HepG2 (cell line): ENCODE measurements around the gene LIMS2. TPM values are rescaled to one million over a fixed set of nuclear protein-coding genes. Genes with fewer than 3 reads are reported as not detected.
A peak's percentile ranks its signal among the peaks of the same experiment; 100 is the strongest.

Experiments used
- ATAC-seq: fragments of 200-7000 bp; cut with Tn5 transposase; 3 replicates; pipeline ENCODE4 v1.9.1; 2020; ENCODE audit warnings: mild to moderate bottlenecking, moderate library complexity
- BruUV-seq: library from RNA; stranded (reverse); fragments of 400-500 nt; replicated peaks from 2 replicates; lab custom pipeline; 2021; lab: Mats Ljungman, UMichigan
- CTCF ChIA-PET: fragments of 300-600 bp; formaldehyde crosslinking; extraction: SDS; loops from one replicate; lab custom pipeline; 2021; ENCODE audit warnings: low total read pairs, inconsistent platforms, low intra/inter-chr PET ratio; lab: Yijun Ruan, JAX
- POLR2A ChIA-PET: fragments of 350-600 bp; sonication (Branson Sonifier 250); formaldehyde crosslinking; loops from one replicate; lab custom pipeline; 2020; ENCODE audit warnings: antibody characterized with exemption, inconsistent platforms; lab: Yijun Ruan, JAX
- DNase-seq: peaks from one replicate; pipeline ENCODE4 v3.0.0-alpha.2; 2015; ENCODE audit warnings: low spot score
- FAIRE-seq: peaks from 3 replicates; lab custom pipeline; 2011; peaks lifted over from hg19 to GRCh38; lab: Jason Lieb, UNC
- H2AFZ ChIP-seq: one replicate; pipeline ENCODE4 v1.6.1; 2011; ENCODE audit warnings: low read length, inconsistent platforms
- H3K27ac ChIP-seq: fragments of 300-600 bp; 3 replicates; pipeline ENCODE4 v1.8.0; 2011; ENCODE audit warnings: mixed run types, mild to moderate bottlenecking, mixed read lengths, low read length, inconsistent platforms; ENCODE audit not compliant: insufficient read depth; ENCODE audit errors: extremely low read length
- H3K27me3 ChIP-seq, 2 experiments: fragments of 200-600 bp in 1 of 2; 2 replicates in 1 of 2; 3 replicates in 1 of 2; pipeline versions ENCODE4 v1.6.0 to v1.8.0; 2011; ENCODE audit warnings: low read length in 2 of 2, mild to moderate bottlenecking in 2 of 2, moderate library complexity in 2 of 2, inconsistent platforms in 1 of 2; ENCODE audit not compliant: insufficient read depth in 2 of 2, control insufficient read depth in 1 of 2
- H3K36me3 ChIP-seq, 2 experiments: fragments of 200-600 bp in 1 of 2; replicated peaks in 1 of 2; 2 replicates in 1 of 2; 3 replicates in 1 of 2; pipeline versions ENCODE4 v1.5.1 to v1.8.0; 2011; ENCODE audit warnings: low read length in 2 of 2, inconsistent platforms in 1 of 2; ENCODE audit not compliant: insufficient read depth in 2 of 2, control insufficient read depth in 1 of 2
- H3K4me1 ChIP-seq: 2 replicates; pipeline ENCODE4 v1.5.1; 2012; ENCODE audit warnings: low read length, inconsistent platforms; ENCODE audit not compliant: insufficient read depth
- H3K4me2 ChIP-seq: 2 replicates; pipeline ENCODE4 v1.6.0; 2011; ENCODE audit warnings: low read depth, low read length, inconsistent platforms
- H3K4me3 ChIP-seq, 3 experiments: fragments of 200-600 bp in 1 of 3; sonication (generic), shearing (Covaris generic) in 1 of 3; replicated peaks in 1 of 3; 2 replicates each; pipeline ENCODE4 v1.5.1; 2011 to 2016; ENCODE audit warnings: low read length in 3 of 3, inconsistent platforms in 2 of 3, low read depth in 2 of 3, mild to moderate bottlenecking in 2 of 3, control low read depth in 1 of 3, mixed read lengths in 1 of 3; ENCODE audit not compliant: insufficient read depth in 1 of 3
- H3K79me2 ChIP-seq: one replicate; pipeline ENCODE4 v1.6.1; 2011; ENCODE audit warnings: low read length, inconsistent platforms; ENCODE audit not compliant: insufficient read depth
- H3K9ac ChIP-seq: 2 replicates; pipeline ENCODE4 v1.6.0; 2011; ENCODE audit warnings: mild to moderate bottlenecking, low read depth, low read length, inconsistent platforms; ENCODE audit not compliant: insufficient read depth
- H3K9me3 ChIP-seq: 2 replicates; pipeline ENCODE4 v1.5.1; 2012; ENCODE audit warnings: mild to moderate bottlenecking, low read length
- H4K20me1 ChIP-seq: 2 replicates; pipeline ENCODE4 v1.6.0; 2011; ENCODE audit warnings: inconsistent platforms, mild to moderate bottlenecking, low read length, moderate library complexity; ENCODE audit not compliant: insufficient read depth
- BRF2 ChIP-seq: sonication (generic); formaldehyde crosslinking; IDR thresholded peaks from 2 replicates; pipeline ENCODE4 v1.8.1; 2022; ENCODE audit warnings: mild to moderate bottlenecking, missing genetic modification reagents
- FLYWCH1 ChIP-seq: sonication (generic); formaldehyde crosslinking; IDR thresholded peaks from 2 replicates; pipeline ENCODE4 v1.8.1; 2023; ENCODE audit warnings: mild to moderate bottlenecking, missing genetic modification reagents
- FOXA1 ChIP-seq, 2 experiments: fragments of 450-650 bp in 1 of 2; sonication (generic) in 1 of 2; formaldehyde crosslinking in 1 of 2; IDR thresholded peaks; 2 replicates each; pipeline versions ENCODE4 v1.4.0 to v1.6.1; 2016 to 2020; ENCODE audit warnings: missing genetic modification reagents in 1 of 2
- FOXK1 ChIP-seq: sonication (generic); formaldehyde crosslinking; IDR thresholded peaks from 2 replicates; pipeline ENCODE4 v1.4.0; 2020; ENCODE audit warnings: low read depth, missing genetic modification reagents, borderline replicate concordance
- GTF3A ChIP-seq: sonication (generic); formaldehyde crosslinking; conservative IDR thresholded peaks from 2 replicates; pipeline ENCODE4 v1.4.0; 2020; ENCODE audit warnings: mild to moderate bottlenecking, missing genetic modification reagents
- JUND ChIP-seq: sonication (generic); formaldehyde crosslinking; IDR thresholded peaks from 2 replicates; pipeline ENCODE4 v1.8.0; 2022; ENCODE audit warnings: mild to moderate bottlenecking, missing genetic modification reagents
- MZF1 ChIP-seq: sonication (generic); formaldehyde crosslinking; IDR thresholded peaks from 2 replicates; pipeline ENCODE4 v1.8.1; 2023; ENCODE audit warnings: mild to moderate bottlenecking, missing genetic modification reagents, borderline replicate concordance
- POLR2A ChIP-seq, 2 experiments: IDR thresholded peaks; 2 replicates each; pipeline ENCODE4 v1.6.1; 2011; ENCODE audit warnings: low read depth in 2 of 2, low read length in 2 of 2, mild to moderate bottlenecking in 1 of 2, moderate library complexity in 1 of 2; ENCODE audit not compliant: insufficient read depth in 1 of 2
- RBM22 ChIP-seq: fragments of 200-400 bp; formaldehyde crosslinking; optimal IDR thresholded peaks from 2 replicates; pipeline ENCODE3; 2017; ENCODE audit warnings: mild to moderate bottlenecking, low read length, moderate library complexity
- THYN1 ChIP-seq: sonication (generic); formaldehyde crosslinking; IDR thresholded peaks from 2 replicates; pipeline ENCODE4 v1.8.1; 2023; ENCODE audit warnings: low read depth, mild to moderate bottlenecking, moderate library complexity, missing genetic modification reagents, borderline replicate concordance
- TP53 ChIP-seq: sonication (generic); formaldehyde crosslinking; conservative IDR thresholded peaks from 2 replicates; pipeline ENCODE4 v1.4.0; 2020; ENCODE audit warnings: missing genetic modification reagents
- U2AF1 ChIP-seq: fragments of 200-400 bp; formaldehyde crosslinking; optimal IDR thresholded peaks from 2 replicates; pipeline ENCODE3; 2017; ENCODE audit warnings: mild to moderate bottlenecking, low read depth, low read length
- ZC3H13 ChIP-seq: sonication (generic); formaldehyde crosslinking; IDR thresholded peaks from 2 replicates; pipeline ENCODE4 v1.8.1; 2023; ENCODE audit warnings: mild to moderate bottlenecking, missing genetic modification reagents, moderate library complexity
- ZNF451 ChIP-seq: sonication (generic); formaldehyde crosslinking; IDR thresholded peaks from 2 replicates; pipeline ENCODE4 v1.5.0; 2020; ENCODE audit warnings: mild to moderate bottlenecking, missing genetic modification reagents
- ZNF577 ChIP-seq: sonication (generic); formaldehyde crosslinking; IDR thresholded peaks from 2 replicates; pipeline ENCODE4 v1.4.0; 2020; ENCODE audit warnings: mild to moderate bottlenecking, low read depth, missing genetic modification reagents, borderline replicate concordance
- ZNF703 ChIP-seq: sonication (generic); formaldehyde crosslinking; IDR thresholded peaks from 2 replicates; pipeline ENCODE4 v1.5.1; 2020; ENCODE audit warnings: missing genetic modification reagents, mild to moderate bottlenecking, moderate library complexity, borderline replicate concordance
- ZNF839 ChIP-seq: sonication (generic); formaldehyde crosslinking; IDR thresholded peaks from 2 replicates; pipeline ENCODE4 v1.4.0; 2020; ENCODE audit warnings: missing genetic modification reagents, mild to moderate bottlenecking, borderline replicate concordance
- WGBS: methylation state at CpG from one replicate; pipeline ENCODE4 v1.1.6; 2017; ENCODE audit warnings: low lambda C conversion rate; 5-methylcytosine and 5-hydroxymethylcytosine counted together
- in situ Hi-C: cut with HindIII; loops from 2 replicates; pipeline ENCODE4 v1.10.0; 2017; ENCODE audit warnings: low pct_unique_long_range_greater_than_20kb; ENCODE audit not compliant: extremely low pct_ligation_motif_present
- intact Hi-C: fragments of 100-400 bp; cut with micrococcal nuclease; formaldehyde crosslinking; loops from one replicate; pipeline ENCODE4 v1.10.0; 2022; ENCODE audit not compliant: unreplicated experiment
- polyA plus RNA-seq, 8 experiments: library from polyadenylated mRNA; depleted of rRNA in 3 of 8; stranded (reverse) in 7 of 8; unstranded in 1 of 8; fragments of >200 nt; fragmentation: Illumina TruSeq in 4 of 8; extraction: Trizol in 4 of 8; gene quantifications; 2 replicates each; pipeline versions ENCODE4 v1.2.1 to v1.2.3, GENCODE V29; 2011 to 2016; ENCODE audit warnings: low read depth in 4 of 8, missing spikeins in 1 of 8, mixed read lengths in 1 of 8; ENCODE audit not compliant: insufficient read depth in 1 of 8
- total RNA-seq, 5 experiments: library from RNA; depleted of rRNA; stranded (reverse); fragments of >200 nt; fragmentation: Illumina TruSeq; extraction: Trizol; gene quantifications; 2 replicates each; pipeline ENCODE4 v1.2.3, GENCODE V29; 2016; ENCODE audit warnings: low read depth in 1 of 5

The LIMS2 gene
- total and polyA plus RNA-seq, 2 of the 13 experiments (the other 11 are each of a cell fraction or from before 2014, with no cell fraction given), result 1.0 to 1.9 TPM

- BruUV-seq, result no TSS peak
- 0 out of 2 replicates have a peak, but pooled peaks cover 2% of the 10 kb centered on the region for H4K20me1 ChIP-seq
- H3K4me3 ChIP-seq, result no peak overlapping the region
- H3K79me2 ChIP-seq, result peaks cover 14% of the 10 kb centered on the region
- intact Hi-C loops (loop anchor here (2.0 kb wide), 1 partner anchor 108 kb away; the partner anchor contains the start of gene WDR33), in situ Hi-C loops (no loop called here)
- FAIRE-seq, result no peak
- H3K36me3 ChIP-seq, result peaks cover 11 to 18% of the 10 kb centered on the region in 2 experiments
- ChIA-PET CTCF (no interaction called here), POLR2A (no interaction called here)
- H3K27me3 ChIP-seq, result no peaks in the 10 kb centered on the region
- no peak for DNase-seq
- H3K27ac ChIP-seq, result no peak overlapping the region
- ATAC-seq, result no peak
- TF ChIP-seq ZNF451 (CRISPR knock-in tag), result no peak
- TF ChIP-seq U2AF1, result no peak
- TF ChIP-seq MZF1, result no peak
- TF ChIP-seq ZNF703, result no peak
- TF ChIP-seq BRF2, result no peak
- TF ChIP-seq FOXK1 (CRISPR knock-in tag), result no peak
- peak; percentile 74; the same call in 1 of the 2 replicates for TF ChIP-seq ZC3H13 (CRISPR knock-in tag)
- no peak for TF ChIP-seq JUND
- TF ChIP-seq ZNF839 (CRISPR knock-in tag), result no peak
- TF ChIP-seq FOXA1 (IDR thresholded peaks at IDR 0.05), result no peak
- TF ChIP-seq FOXA1 (CRISPR knock-in tag; IDR thresholded peaks at IDR 0.05), result 0 out of 2 replicates have a peak, but pooled peaks have one; percentile 23
- no peak for TF ChIP-seq ZNF577 (CRISPR knock-in tag)
- peak in 1 of 2 experiments; percentile 43; a peak in 1 of 4 replicates for TF ChIP-seq POLR2A (IDR thresholded peaks at IDR 0.05; ENCODE audit: insufficient read depth in 1 of 2, low read depth in 2 of 2, low read length in 2 of 2)
- TF ChIP-seq THYN1 (CRISPR knock-in tag), result no peak
- TF ChIP-seq TP53 (CRISPR knock-in tag), result no peak
- TF ChIP-seq FLYWCH1, result no peak
- TF ChIP-seq GTF3A (CRISPR knock-in tag), result no peak
- peak; percentile 92 for TF ChIP-seq RBM22
- H3K9ac ChIP-seq, result no peak overlapping the region
- peaks cover 25% of the 10 kb centered on the region for H3K4me1 ChIP-seq
- H2AFZ ChIP-seq, result no peak overlapping the region
- no peaks in the 10 kb centered on the region for H3K9me3 ChIP-seq
- H3K4me2 ChIP-seq, result peak overlapping the region; percentile 97
- WGBS, result 97% methylated on average over 5 of the region's 5 CpGs
Observed at GRCh38 chr2:127703282-127703681, 28.0 kb upstream of the LIMS2 start.
